Neural cell (in vitro differentiated cells): Measurements from ENCODE around the gene LRFN3. TPM values are rescaled to one million over a fixed set of nuclear protein-coding genes. Genes with fewer than 3 reads are reported as not detected.

Experiments
- H2AFZ ChIP-seq: fragments of 200-600, 300-800 bp; sonication (generic), shearing (Covaris generic); 2 replicates; pipeline ENCODE4 v1.6.0; 2014; ENCODE audit warnings: low read depth, mild to moderate bottlenecking, antibody characterized with exemption, low read length, moderate library complexity
- H3F3A ChIP-seq: fragments of 200-600 bp; shearing (Covaris generic); 2 replicates; pipeline ENCODE4 v1.6.1; 2016; ENCODE audit warnings: mild to moderate bottlenecking, moderate library complexity, mixed read lengths, antibody characterized with exemption, low read length; ENCODE audit not compliant: insufficient read depth, poor library complexity, severe bottlenecking
- H3K27ac ChIP-seq: fragments of 200-600, 300-800 bp; sonication (generic), shearing (Covaris generic); 2 replicates; pipeline ENCODE4 v1.5.1; 2014; ENCODE audit warnings: mild to moderate bottlenecking, low read length, moderate library complexity
- H3K27me3 ChIP-seq: fragments of 300-800, 200-600 bp; sonication (generic), shearing (Covaris generic); 2 replicates; pipeline ENCODE4 v1.6.0; 2014; ENCODE audit warnings: mild to moderate bottlenecking, low read depth, low read length, moderate library complexity; ENCODE audit not compliant: insufficient read depth
- H3K36me3 ChIP-seq: fragments of 300-800, 200-600 bp; sonication (generic), shearing (Covaris generic); 2 replicates; pipeline ENCODE4 v1.5.1; 2014; ENCODE audit warnings: mild to moderate bottlenecking, antibody characterized with exemption, low read length, moderate library complexity; ENCODE audit not compliant: insufficient read depth
- H3K4me2 ChIP-seq: fragments of 300-800, 200-600 bp; sonication (generic), shearing (Covaris generic); 2 replicates; pipeline ENCODE4 v1.6.0; 2014; ENCODE audit warnings: mild to moderate bottlenecking, low read length
- H3K4me3 ChIP-seq: fragments of 300-800, 200-600 bp; sonication (generic), shearing (Covaris generic); 2 replicates; pipeline ENCODE4 v1.5.1; 2014; ENCODE audit warnings: mild to moderate bottlenecking, low read length, moderate library complexity
- H3K79me2 ChIP-seq: fragments of 200-600 bp; shearing (Covaris generic); replicated peaks from 2 replicates; pipeline ENCODE4 v1.6.0; 2014; ENCODE audit warnings: mild to moderate bottlenecking, low read length, moderate library complexity; ENCODE audit not compliant: insufficient read depth
- H3K9ac ChIP-seq: fragments of 300-800, 200-600 bp; sonication (generic), shearing (Covaris generic); 2 replicates; pipeline ENCODE4 v1.6.1; 2016; ENCODE audit warnings: mild to moderate bottlenecking, low read length, mixed read lengths
- H3K9me2 ChIP-seq: fragments of 200-600 bp; shearing (Covaris generic); 2 replicates; pipeline ENCODE4 v1.6.1; 2016; ENCODE audit warnings: mild to moderate bottlenecking, low read length, mixed read lengths; ENCODE audit not compliant: insufficient read depth
- H3K9me3 ChIP-seq: fragments of 200-600, 300-800 bp; sonication (generic), shearing (Covaris generic); 2 replicates; pipeline ENCODE4 v1.6.1; 2016; ENCODE audit warnings: mild to moderate bottlenecking, mixed run types, low read length, moderate library complexity, mixed read lengths
- H4K20me1 ChIP-seq: fragments of 200-600 bp; shearing (Covaris generic); 2 replicates; pipeline ENCODE4 v1.6.1; 2016; ENCODE audit warnings: mild to moderate bottlenecking, mixed run types; ENCODE audit not compliant: insufficient read depth
- CTCF ChIP-seq: fragments of 450-650 bp; IDR thresholded peaks from 2 replicates; pipeline ENCODE4 v1.5.1; 2014; ENCODE audit warnings: antibody characterized with exemption, mild to moderate bottlenecking, moderate library complexity; ENCODE audit not compliant: poor library complexity, severe bottlenecking
- EP300 ChIP-seq: fragments of 450-650 bp; conservative IDR thresholded peaks from 2 replicates; pipeline ENCODE4 v1.6.1; 2014; ENCODE audit warnings: antibody characterized with exemption, mild to moderate bottlenecking, moderate library complexity; ENCODE audit not compliant: poor library complexity, severe bottlenecking
- EZH2 ChIP-seq: fragments of 200-600, 300-800 bp; shearing (Covaris generic), sonication (generic); IDR thresholded peaks from 2 replicates; pipeline ENCODE4 v1.6.1; 2014; ENCODE audit warnings: antibody characterized with exemption, low read length, borderline replicate concordance, mild to moderate bottlenecking; ENCODE audit not compliant: insufficient read depth, poor library complexity, severe bottlenecking
- MXI1 ChIP-seq: fragments of 450-650 bp; conservative IDR thresholded peaks from 2 replicates; pipeline ENCODE4 v1.6.1; 2014; ENCODE audit warnings: antibody characterized with exemption, mild to moderate bottlenecking; ENCODE audit not compliant: poor library complexity, severe bottlenecking
- POLR2AphosphoS5 ChIP-seq: IDR thresholded peaks from 2 replicates; pipeline ENCODE4 v1.6.1; 2012
- RAD21 ChIP-seq: fragments of 450-650 bp; conservative IDR thresholded peaks from 2 replicates; pipeline ENCODE4 v1.6.1; 2014; ENCODE audit warnings: antibody characterized with exemption, mild to moderate bottlenecking, moderate library complexity
- REST ChIP-seq: IDR thresholded peaks from 2 replicates; pipeline ENCODE4 v1.6.1; 2012; ENCODE audit warnings: borderline replicate concordance
- SMC3 ChIP-seq: fragments of 450-650 bp; conservative IDR thresholded peaks from 2 replicates; pipeline ENCODE4 v1.6.1; 2014; ENCODE audit warnings: antibody characterized with exemption, mild to moderate bottlenecking, moderate library complexity; ENCODE audit not compliant: poor library complexity
- TAF1 ChIP-seq: IDR thresholded peaks from 2 replicates; pipeline ENCODE4 v1.6.1; 2012; ENCODE audit warnings: low read depth
- polyA minus RNA-seq: library from RNA; depleted of rRNA, polyadenylated mRNA; stranded (reverse); fragments of >200 nt; gene quantifications from 2 replicates; pipeline ENCODE4 v1.2.3, GENCODE V29; 2014
- polyA plus RNA-seq: library from polyadenylated mRNA; depleted of rRNA; stranded (reverse); fragments of >200 nt; gene quantifications from 2 replicates; pipeline ENCODE4 v1.2.3, GENCODE V29; 2014

LRFN3 gene
- polyA plus RNA-seq (10.1 and 11.1 TPM in 2 replicates), polyA minus RNA-seq (21.1 and 24.8 TPM in 2 replicates)

GRCh38 chr19:35935911-35936737 is at the start of gene LRFN3:
LRFN3 (plus strand) TSS chr19:35936374; CDS start chr19:35939426, 3,052 bp downstream.
- H3K9me2 ChIP-seq, result no peaks in the 10 kb centered on the region
- H3K4me2 ChIP-seq, result peak within 1 kb of the TSS; percentile 94
- no peaks in the 10 kb centered on the region for H3K36me3 ChIP-seq
- H3K9ac ChIP-seq, result peak within 1 kb of the TSS; percentile 88
- H3K4me3 ChIP-seq, result peak within 1 kb of the TSS; percentile 88
- TF ChIP-seq EZH2, result no peak
- TF ChIP-seq MXI1, result no peak
- TF ChIP-seq EP300, result peak; percentile 24
- peak; percentile 37 for TF ChIP-seq CTCF
- peak; percentile 66 for TF ChIP-seq POLR2AphosphoS5
- TF ChIP-seq TAF1, result peak; percentile 62
- TF ChIP-seq SMC3, result peak; percentile 37
- TF ChIP-seq RAD21, result no peak
- peak; percentile 8 for TF ChIP-seq REST
- H3F3A ChIP-seq, result no peaks in the 10 kb centered on the region
- H3K9me3 ChIP-seq, result no peaks in the 10 kb centered on the region
- peak within 1 kb of the TSS; percentile 97 for H2AFZ ChIP-seq
- H3K27me3 ChIP-seq, result no peaks in the 10 kb centered on the region
- no peaks in the 10 kb centered on the region for H4K20me1 ChIP-seq
- H3K27ac ChIP-seq, result peak within 1 kb of the TSS; percentile 88
- peaks cover 28% of the 10 kb centered on the region for H3K79me2 ChIP-seq

DNA sequence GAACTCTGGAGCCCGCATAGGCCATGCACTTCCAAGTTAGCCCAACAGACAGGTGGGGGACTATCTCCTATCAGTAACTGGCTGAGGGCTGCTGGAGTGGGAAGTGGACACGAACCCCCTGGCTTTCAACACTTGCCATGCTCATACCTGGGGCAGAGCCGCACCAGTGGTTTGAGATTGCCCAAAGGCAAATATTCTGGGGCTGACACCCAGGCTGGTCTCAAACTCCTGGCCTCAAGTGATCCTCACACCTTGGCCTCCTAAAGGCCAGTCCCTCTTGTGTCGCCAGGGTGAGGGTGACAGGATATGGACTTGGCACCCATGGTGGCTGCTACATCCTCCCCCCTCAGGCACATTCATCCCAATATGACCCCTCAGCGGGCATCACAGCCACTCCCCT is 49.0 kb upstream of the LRFN3 start:
- H3K27ac ChIP-seq, result no peak overlapping the region
- no peak overlapping the region for H3K9ac ChIP-seq
- no peaks in the 10 kb centered on the region for H3K9me3 ChIP-seq
- no peaks in the 10 kb centered on the region for H3F3A ChIP-seq
- no peaks in the 10 kb centered on the region for H3K27me3 ChIP-seq
- H3K36me3 ChIP-seq, result peaks cover 3% of the 10 kb centered on the region
- H4K20me1 ChIP-seq, result no peaks in the 10 kb centered on the region
- no peaks in the 10 kb centered on the region for H3K79me2 ChIP-seq
- H3K4me2 ChIP-seq, result no peak overlapping the region
- no peak overlapping the region for H2AFZ ChIP-seq
- H3K4me3 ChIP-seq, result no peak overlapping the region
- H3K9me2 ChIP-seq, result no peaks in the 10 kb centered on the region
- TF ChIP-seq SMC3 (no peak), RAD21 (no peak), TAF1 (no peak), EP300 (no peak), POLR2AphosphoS5 (no peak), REST (no peak), CTCF (no peak), EZH2 (no peak), MXI1 (no peak)
